Airway epithelial cell (primary cell): Measurements from ENCODE around the gene MARCOL. TPM values are rescaled to one million over a fixed set of nuclear protein-coding genes. Genes with fewer than 3 reads are reported as not detected.

ENCODE experiments used
- total RNA-seq: library from RNA; depleted of rRNA; stranded (reverse); fragments of >200 nt; gene quantifications from 2 replicates; pipeline ENCODE4 v1.2.3, GENCODE V29; 2015

The MARCOL gene, protein sequence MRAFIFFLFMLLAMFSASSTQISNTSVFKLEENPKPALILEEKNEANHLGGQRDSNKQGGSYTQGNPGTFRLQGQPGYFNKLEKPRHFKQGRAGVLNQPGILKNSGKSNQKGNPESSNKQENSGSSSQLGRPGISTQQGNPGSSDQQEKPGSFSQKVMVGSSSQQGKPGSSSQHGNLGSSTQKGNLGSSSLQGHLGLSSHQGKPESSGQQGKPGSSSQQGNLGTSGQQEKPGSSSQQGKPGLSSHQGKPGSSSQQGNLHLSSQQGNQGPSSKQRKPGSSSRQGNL
- total RNA-seq: not detected in 2 replicates

DNA sequence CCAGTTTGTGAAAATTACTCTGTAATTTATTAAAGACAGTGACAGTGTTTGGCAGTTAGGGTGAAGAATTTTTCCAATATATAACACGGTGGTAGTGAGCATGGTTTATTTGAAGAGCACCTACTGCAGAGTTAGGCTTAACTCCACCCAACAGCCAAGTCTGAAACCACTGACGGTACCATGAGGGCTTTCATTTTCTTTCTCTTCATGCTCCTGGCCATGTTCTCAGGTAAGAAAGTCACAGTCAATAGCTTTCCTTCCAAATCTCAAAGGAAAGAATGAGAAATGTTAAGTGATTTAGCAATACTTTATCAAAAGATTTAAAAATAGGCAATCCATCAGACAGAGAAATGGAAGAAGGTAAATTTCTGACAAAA, at the start of gene MARCOL:
Gene MARCOL, plus strand, starts transcription at position 108 of the 377 bp plus-strand sequence. Its CDS starts 73 bp downstream, at position 181.

DNA sequence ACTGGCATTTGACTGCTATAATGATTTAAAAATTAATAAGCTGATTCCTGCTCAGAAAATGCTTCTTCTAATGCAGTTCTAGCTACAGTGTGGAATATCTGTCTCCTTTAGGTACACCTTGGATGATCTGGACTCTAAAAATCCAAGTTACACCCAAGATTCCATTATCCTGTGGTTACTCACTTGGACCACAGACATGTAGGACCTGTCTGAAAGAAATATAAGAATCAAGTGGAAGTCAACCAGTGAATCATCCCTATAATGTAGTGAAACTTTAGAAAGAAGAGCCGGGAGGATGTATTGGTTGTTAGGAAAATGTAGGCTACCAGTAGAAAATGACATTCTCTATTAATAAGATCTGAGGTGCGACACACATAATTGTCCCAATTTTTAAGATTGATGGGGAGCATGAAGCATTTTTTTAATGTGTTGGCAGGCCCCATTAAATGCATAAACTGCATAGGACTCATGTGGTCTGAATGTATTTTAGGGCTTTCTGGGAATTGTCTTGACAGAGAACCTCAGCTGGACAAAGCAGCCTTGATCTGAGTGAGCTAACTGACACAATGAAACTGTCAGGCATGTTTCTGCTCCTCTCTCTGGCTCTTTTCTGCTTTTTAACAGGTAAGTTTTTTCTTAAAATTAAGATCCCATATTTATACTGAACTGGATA, 35.7 kb upstream of the MARCOL start, which contains the start of gene SPINK6:
Gene SPINK6, plus strand, starts transcription at position 512 of the 673 bp plus-strand sequence. Its CDS starts 55 bp downstream, at position 567.

GRCh38 chr5:148268566-148268965, 30.2 kb downstream of the MARCOL start, which contains the start of gene SPINK13:
Gene SPINK13 (plus strand): TSS chr5:148268794. CDS start chr5:148270073, 1,279 bp downstream.

Other genes starting within 250 kb of the MARCOL start
- gene SPINK5, start 174.5 kb upstream of the MARCOL start, total RNA-seq: 62.8 and 78.0 TPM in 2 replicates
- not detected in 2 replicates for gene SPINK14, start 70.0 kb upstream of the MARCOL start, total RNA-seq
- 5.9 and 10.8 TPM in 2 replicates for gene SPINK6, start 35.5 kb upstream of the MARCOL start, total RNA-seq
- gene SPINK13, start 30.3 kb downstream of the MARCOL start, total RNA-seq: not detected in 2 replicates
- gene SPINK7, start 73.9 kb downstream of the MARCOL start, total RNA-seq: 4.2 and 14.1 TPM in 2 replicates
- not detected in 2 replicates for gene SPINK9, start 97.0 kb downstream of the MARCOL start, total RNA-seq
- gene FBXO38, start 145.4 kb downstream of the MARCOL start, total RNA-seq: 19.7 and 20.8 TPM in 2 replicates